HG03064 (cell line): ENCODE results near the gene WDCP.
A peak's percentile ranks its signal among the peaks of the same experiment; 100 is the strongest.
"Not testable (repeated sequence)": the region's sequence is repeated elsewhere in the genome, so short reads cannot be mapped to it uniquely, and the experiment has no call there.

Experiments used
- ATAC-seq: cut with Tn5 transposase; IDR thresholded peaks from one replicate; pipeline ENCODE4 v1.9.1; 2021; ENCODE audit warnings: low read depth; ENCODE audit not compliant: unreplicated experiment

Gene WDCP, protein sequence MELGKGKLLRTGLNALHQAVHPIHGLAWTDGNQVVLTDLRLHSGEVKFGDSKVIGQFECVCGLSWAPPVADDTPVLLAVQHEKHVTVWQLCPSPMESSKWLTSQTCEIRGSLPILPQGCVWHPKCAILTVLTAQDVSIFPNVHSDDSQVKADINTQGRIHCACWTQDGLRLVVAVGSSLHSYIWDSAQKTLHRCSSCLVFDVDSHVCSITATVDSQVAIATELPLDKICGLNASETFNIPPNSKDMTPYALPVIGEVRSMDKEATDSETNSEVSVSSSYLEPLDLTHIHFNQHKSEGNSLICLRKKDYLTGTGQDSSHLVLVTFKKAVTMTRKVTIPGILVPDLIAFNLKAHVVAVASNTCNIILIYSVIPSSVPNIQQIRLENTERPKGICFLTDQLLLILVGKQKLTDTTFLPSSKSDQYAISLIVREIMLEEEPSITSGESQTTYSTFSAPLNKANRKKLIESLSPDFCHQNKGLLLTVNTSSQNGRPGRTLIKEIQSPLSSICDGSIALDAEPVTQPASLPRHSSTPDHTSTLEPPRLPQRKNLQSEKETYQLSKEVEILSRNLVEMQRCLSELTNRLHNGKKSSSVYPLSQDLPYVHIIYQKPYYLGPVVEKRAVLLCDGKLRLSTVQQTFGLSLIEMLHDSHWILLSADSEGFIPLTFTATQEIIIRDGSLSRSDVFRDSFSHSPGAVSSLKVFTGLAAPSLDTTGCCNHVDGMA

DNA sequence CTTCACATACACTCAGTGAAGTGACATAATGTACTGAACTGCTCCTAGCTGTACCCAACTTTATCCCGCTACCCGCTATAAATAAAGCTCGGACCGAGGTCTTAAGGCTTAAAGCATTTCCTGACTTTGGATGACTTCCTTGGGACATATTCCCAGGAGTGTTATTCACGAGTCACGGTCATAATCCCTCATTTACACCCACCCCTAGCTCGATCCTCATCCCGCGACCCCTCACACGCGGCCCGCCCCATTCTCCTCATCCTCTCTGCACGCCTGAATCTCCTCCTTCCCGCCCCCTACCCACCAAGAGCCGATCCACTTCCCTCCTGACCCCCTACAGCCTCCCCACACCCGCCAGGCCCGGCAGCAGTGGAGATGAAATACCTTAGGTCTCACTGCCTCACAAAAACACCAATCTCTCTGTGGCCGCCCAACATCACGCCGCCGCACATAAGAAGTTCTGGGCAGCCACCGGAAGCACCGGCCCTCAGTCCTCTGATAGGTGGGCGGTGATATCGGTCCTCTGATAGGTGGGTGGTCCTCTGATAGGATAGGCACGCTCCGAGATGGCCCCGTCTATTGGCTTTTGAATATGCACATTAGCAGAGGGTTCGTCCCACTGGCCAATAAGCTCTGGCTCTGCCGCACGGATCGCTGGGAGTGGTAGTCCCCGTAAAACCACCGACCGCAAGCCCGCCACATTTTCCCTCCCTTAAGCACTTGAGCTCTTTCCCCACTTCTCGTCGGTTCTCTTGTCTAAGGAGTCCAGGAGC is at the start of gene WDCP:
Gene WDCP, minus strand, starts transcription at position 462 of the 773 bp plus-strand sequence. CDS start 7,897 bp downstream, outside the sequence.
- peak; percentile 99 for ATAC-seq

DNA sequence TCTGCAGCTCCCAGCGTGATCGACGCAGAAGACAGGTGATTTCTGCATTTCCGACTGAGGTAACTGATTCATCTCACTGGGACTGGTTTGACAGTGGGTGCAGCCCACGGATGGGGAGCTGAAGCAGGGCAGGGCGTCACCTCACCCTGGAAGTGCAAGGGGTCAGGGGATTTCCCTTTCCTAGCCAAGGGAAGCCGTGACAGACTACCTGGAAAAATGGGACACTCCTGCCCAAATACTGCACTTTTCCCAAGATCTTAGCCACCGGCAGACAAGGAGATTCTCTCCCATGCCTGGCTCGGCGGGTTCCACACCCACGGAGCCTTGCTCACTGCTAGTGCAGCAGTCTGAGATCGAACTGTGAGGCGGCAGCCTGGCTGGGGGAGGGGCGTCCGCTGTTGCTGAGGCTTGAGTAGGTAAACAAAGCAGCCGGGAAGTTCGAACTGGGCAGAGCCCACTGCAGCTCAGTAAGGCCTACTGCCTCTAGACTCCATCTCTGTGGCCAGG is 48.0 kb upstream of the WDCP start:
- not testable (repeated sequence) for ATAC-seq

DNA sequence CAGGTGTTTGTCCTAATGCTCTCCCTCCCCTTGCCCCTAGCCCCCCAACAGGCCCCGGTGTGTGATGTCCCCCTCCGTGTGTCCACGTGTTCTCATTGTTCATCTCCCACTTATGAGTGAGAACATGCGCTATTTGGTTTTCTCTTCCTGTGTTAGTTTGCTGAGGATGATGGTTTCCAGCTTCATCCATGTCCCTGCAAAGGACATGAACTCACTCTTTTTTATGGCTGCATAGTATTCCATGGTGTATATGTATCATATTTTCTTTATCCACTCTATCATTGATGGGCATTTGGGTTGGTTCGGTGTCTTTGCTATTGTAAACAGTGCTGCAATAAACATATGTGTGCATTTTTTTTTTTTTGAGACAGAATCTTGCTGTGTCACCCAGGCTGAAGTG is 46.1 kb upstream of the WDCP start:
- not testable (repeated sequence) for ATAC-seq

- ATAC-seq = no peak
Observed at GRCh38 chr2:24088821-24089359, 41.7 kb upstream of the WDCP start.

DNA sequence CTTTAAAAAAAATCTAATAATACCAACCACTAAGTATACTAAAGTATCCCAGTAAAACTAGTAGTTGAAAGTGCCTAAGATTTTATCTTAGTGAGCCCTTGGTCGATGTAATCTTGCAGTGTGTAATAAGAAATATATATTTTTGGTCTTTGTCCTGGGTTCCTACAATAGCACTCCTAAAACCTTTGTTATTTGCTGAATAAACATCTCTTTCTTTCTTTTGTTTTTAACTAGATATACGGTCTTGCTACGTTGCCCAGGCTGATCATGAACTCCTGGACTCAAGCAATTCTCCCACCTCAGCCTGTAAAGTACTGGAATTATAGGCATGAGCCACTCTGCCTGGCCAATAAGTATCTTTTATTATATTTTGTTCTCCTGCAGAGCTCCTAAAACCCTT is 39.8 kb upstream of the WDCP start:
- ATAC-seq = no peak

DNA sequence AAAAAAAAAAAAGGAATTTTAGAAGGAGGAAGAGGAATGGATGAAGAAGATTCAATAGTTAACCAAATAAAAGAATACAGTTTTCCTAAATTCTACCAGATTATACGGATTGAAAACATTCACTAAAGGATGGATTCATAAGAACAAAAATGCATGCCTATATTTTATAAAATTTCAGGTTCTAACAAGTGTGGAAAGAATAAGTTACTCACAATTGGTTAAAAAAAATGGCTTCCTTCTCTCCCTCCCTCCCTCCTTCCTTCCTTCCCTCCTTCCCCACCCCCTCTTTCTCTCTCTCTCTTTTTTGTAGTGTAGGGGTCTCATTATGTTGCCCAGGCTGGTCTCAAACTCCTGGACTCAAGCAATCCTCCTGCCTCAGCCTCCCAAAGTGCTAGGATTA is 39.0 kb upstream of the WDCP start:
- no peak for ATAC-seq

DNA sequence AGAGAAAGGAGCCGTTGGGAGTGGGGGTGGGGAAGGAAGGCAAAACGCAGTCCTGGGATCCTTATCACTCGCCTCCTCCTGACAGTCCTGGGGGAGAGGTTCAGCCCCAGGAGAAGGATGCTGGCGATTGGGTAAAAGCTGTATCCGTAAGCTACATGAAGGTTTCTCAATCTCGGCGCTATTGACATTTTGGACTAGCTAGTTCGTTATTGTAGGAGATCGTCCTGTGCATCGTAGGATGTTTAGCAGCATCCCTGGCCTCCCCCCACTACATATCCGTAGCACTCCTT is 38.0 kb upstream of the WDCP start:
- no peak for ATAC-seq

GRCh38 chr2:24084386-24085199 is 37.4 kb upstream of the WDCP start, which contains the start of gene TP53I3:
TSS of gene TP53I3 (minus strand) at chr2:24084834. CDS start at chr2:24084326, 508 bp downstream.
- ATAC-seq = peak; percentile 76

DNA sequence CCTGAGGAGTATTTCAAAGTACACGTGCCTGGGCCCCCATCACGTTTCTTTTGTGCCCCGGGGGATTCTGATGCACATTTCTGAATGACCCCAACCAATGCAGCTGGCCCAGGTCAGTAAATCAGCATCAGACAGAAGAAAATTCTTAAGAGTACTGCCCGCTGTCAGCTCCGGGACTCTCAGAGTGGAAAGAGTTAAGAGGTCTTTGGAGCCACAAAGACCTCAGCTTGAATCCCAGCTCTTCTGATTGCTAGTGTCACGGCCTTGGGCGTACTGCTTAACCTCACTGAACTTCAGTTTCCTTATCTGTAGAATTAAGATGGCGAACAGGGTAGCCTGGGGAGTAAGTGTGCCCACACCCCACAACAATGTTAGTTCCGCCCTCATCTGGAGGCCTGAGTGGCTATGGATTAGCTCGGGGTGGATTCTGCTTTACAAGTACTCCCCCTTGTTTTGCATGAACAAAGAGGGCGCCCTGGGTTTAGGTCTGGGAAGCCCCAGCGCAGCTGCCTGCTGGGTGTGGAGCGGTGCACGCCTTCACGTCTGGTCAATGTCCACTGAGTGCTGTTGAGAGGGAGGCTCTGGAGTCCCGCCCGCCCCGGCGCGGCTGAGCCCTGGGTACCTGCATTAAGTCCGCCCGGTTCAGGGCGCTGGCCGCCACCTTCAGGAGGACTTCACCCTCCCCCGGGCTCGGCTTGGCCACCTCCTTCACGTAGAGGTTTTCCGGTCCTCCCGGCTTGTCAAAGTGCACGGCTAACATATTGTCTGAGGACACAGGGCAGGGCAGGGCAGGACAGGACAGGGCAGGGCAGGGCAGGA is 36.6 kb upstream of the WDCP start:
- peak; percentile 60 for ATAC-seq

DNA sequence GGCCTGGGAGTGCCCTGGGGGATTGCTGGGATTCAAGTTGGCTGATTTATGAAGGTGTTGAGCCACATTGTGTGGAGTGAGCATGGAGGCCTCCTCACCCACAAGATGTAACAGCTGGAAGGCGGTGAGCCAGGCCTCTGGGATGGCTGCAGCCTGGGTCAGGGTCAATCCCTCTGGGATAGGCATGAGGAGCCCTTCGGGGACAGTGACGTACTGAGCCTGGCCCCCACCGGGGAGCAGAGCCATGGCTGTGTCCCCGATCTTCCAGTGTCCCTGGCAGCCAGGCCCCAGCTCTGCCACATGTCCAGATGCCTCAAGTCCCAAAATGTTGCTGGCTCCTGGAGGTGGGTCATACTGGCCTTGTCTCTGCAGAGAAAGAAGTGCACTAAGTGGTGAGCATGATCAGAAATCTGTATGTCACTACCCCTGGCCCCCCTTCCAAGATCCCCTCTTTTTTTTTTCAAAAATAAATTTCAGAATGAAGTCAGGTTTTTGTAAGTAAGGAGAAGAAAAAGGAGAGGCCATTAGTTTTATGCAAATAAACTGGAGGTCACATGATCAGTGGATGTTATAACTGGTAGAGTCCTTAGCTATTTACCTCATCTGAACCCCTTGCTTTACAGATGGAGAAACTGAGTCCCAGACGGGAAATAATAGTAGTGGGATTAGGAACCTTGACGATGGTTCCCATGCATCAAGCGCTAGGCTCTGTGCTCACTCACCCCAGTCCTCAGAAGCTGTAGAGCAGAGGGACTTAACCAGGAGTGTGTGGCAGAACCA is 35.8 kb upstream of the WDCP start:
- no peak for ATAC-seq

DNA sequence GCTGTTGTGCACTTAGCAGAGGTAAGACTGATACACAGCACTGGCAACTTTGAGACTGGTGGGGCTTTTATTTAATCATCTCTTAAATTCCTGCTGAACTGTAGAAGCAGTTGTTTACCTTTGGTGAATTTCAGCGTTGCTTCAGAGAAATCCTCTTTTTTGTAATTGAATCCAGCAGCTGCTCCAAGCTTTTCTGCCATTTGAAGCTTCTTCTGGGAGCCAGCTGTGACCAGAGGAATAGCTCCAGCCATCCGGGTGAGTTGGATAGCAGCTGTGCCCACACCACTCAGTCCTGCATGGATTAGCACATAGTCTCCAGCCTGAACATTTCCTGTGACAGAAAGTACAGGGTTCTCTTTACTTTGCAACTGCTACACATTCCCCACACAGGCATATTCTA is 33.5 kb upstream of the WDCP start:
- no peak for ATAC-seq

- ATAC-seq = no peak
Observed at GRCh38 chr2:24077879-24078278, 30.7 kb upstream of the WDCP start.

DNA sequence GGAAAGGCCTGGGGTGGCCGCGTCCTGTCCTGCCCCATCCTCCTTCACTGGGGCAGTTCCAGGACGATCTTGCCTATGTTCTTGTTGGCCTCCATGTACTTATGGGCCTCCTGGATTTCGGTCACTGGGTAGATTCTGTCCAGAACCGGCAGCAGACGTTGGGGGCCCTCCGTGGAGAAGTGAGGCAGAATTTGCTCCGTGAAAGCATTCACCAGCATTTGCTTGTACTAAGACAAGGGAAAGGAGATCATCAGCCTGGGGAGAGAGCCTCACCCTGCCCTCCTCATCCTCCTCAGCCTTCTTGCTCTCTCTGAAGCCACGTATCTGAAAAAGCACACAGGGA is 30.3 kb upstream of the WDCP start:
- ATAC-seq = no peak

- ATAC-seq = peak; percentile 18
Observed at GRCh38 chr2:24076849-24077534, 29.8 kb upstream of the WDCP start.

GRCh38 chr2:24075915-24076848 is 29.0 kb upstream of the WDCP start, which contains the start of gene SF3B6:
TSS of gene SF3B6 (minus strand) at chr2:24076326. CDS start at chr2:24076229, 97 bp downstream.
- ATAC-seq = peak; percentile 94

DNA sequence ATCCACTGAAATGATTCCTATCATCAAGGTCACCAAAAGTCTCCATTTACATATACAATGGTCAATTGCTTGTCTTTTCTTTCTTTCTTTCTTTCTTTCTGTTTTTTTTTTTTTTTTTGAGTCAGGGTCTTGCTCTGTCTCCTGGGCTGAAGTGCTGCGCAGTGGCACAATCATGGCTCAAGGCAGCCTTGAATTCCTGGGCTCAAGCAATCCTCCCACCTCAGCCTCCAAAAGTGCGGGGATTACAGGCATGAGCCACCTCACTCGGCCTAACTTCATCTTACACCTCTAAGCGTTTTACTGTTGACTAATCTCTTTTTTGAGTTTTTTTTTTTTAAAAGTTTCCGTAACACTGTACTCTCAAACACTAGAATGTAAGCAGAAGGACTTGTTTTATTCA is 28.1 kb upstream of the WDCP start:
- no peak for ATAC-seq

- ATAC-seq = no peak
Observed at GRCh38 chr2:24073816-24074215, 26.6 kb upstream of the WDCP start.
